Activated gamma-delta T cell (primary cell): ENCODE results near the gene SORBS1.

ENCODE experiments used
- DNase-seq: peaks from one replicate; lab custom pipeline; 2025; lab: John Stamatoyannopoulos, UW

Gene SORBS1

GRCh38 chr10:95290461-95291364 is 270.5 kb downstream of the SORBS1 start, which contains the start of gene PDLIM1:
Gene PDLIM1 (minus strand): TSS chr10:95291003. CDS start chr10:95290915, 88 bp downstream.
- DNase-seq = peak; percentile 35

- no peak for DNase-seq
Observed at GRCh38 chr10:95289921-95290421, 271.2 kb downstream of the SORBS1 start.

DNA sequence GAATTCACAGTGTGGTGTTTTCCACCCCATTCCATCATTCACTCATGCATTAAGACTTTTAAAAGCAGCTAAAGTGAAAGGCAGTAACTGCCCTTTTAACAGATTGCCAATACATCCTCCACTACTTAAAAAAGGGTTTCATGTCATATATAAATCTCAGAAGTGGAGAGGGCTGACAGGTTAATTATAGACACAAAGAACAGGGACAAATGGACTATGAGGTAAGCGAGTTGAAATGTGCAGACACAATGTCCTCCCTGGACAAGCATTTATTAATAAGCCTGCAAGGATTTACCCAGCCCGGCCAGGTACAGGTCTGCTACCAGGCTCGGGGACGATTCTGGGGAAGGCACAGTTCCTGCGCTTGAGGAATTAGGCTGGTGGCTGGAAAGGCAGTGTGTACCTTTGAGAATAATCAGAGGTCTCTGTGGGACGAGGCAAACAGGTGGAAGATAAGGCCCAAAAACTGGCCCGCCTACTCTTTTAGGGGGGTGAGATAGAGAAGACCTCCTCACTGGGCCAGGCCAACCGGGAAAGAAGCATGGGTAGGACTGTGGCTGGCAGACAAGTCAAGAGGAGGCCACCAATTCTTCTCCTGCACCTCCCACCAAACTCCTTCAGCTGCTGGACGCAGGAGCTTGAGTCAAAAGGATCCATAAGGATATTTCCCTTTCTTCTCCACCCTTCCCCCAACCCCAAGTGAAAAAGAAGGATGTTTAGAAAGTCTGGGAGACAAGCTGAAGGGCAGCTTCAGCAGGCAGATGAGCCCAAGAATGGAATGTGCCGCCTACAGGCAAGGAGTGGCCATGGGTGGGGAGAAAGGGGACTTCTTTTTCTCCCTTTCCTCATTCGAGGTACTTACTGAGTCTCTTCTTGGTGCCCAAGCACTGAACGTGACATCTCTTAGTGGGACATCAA is 271.9 kb downstream of the SORBS1 start:
- no peak for DNase-seq

GRCh38 chr10:95288303-95288702 is 272.9 kb downstream of the SORBS1 start:
- DNase-seq = no peak

- DNase-seq = no peak
Observed at GRCh38 chr10:95287281-95287680, 273.9 kb downstream of the SORBS1 start.

- no peak for DNase-seq
Observed at GRCh38 chr10:95286707-95287106, 274.5 kb downstream of the SORBS1 start.

GRCh38 chr10:95285556-95285955 is 275.6 kb downstream of the SORBS1 start:
- no peak for DNase-seq

- DNase-seq = no peak
Observed at GRCh38 chr10:95284807-95285206, 276.4 kb downstream of the SORBS1 start.

- no peak for DNase-seq
Observed at GRCh38 chr10:95282107-95282506, 279.1 kb downstream of the SORBS1 start.

- no peak for DNase-seq
Observed at GRCh38 chr10:95281206-95281605, 280.0 kb downstream of the SORBS1 start.

GRCh38 chr10:95280637-95281036 is 280.5 kb downstream of the SORBS1 start:
- no peak for DNase-seq

DNA sequence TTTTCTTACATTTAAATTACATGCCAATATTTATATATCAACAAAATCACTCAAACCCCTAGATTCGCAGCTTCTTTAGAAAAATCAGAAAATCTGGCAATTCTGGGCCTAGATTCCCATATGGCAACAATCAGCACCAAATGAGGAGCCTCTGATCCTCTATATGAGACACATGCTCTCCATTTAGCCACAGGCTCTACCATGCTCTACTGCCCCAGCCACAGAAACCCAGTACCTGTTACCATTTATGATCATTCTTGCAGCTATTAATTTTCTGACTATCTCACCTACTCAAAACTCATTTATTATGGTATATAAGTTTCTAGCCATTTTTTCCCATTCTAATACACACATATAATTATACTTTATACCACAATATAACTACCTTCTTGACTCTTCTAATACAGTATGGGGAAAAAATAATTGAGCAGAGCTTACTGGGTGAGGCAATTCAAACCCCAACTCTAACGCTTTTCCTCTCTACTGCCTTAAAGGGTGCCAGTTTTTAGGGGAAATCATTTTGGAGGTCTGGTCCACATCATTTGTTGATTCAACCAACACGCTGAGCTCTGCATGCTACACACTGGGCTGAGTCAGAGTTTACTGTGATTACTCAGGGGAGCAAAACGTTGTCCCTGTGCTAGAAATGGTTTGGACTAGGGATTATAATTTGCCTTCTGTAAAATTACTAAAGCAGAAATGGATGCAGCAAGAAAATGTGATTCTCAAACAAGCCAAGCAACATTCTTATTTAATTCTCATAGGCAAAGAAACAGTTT is 281.9 kb downstream of the SORBS1 start:
- DNase-seq = no peak

DNA sequence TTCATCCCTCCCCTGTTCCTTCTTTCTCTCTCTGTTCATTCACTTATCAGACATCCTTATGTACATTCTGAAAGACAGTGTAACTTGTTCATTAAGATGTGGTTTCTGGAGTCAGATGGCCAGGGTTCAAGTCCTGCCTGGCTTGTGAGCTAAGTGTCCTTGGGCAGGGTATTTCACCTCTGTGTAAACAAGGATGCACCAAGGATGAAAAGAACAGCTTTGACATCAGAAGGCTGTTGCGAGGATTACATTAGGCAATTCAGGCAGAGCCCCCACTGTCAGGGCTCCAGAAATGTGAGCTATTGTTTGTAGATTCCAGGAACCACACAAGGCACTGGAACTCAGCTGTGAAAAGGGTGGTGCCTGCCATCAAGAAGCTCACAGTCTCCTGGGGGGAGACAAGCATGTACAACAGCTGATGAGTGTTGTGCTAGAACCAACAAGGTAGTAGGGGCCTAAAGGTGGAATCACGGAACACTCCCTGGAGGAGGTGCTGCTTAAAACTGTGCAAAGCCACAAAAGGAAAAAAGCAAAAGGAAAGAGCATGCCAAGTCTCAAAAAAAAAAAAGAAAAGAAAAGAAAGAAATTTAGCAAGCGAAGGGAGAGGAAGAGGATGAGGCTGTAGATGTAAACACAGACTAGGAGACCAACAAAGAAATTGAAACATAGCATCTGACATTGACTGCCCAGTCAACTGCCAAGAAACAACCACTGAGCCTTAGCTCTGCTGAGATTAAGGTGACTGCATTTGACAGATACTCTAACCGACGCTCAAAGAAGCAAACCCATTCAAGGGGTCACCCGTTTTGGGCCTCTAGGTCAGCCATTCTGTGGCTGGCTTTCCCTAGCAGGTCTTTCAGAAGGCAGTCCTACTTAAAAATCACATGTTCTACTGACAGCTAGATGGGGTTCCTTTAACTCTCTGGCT is 282.8 kb downstream of the SORBS1 start:
- no peak for DNase-seq

DNA sequence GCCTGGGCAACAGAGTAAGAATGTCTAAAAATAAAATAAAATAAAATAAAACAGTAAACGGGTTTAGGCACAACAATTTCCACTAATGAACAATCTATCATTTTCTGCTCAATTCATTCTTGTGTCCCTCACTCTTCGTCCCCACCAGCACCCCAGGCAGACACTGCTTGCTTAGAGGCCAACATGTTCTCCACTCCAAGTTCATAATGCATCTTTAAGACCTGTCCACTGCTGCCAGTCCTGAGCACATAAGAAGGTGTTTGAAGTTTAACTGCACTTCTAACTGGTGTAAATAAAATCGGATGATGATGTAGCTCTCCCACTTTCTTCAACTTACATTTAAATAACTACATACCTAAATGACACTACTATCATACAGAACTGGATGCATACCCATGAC is 283.6 kb downstream of the SORBS1 start:
- DNase-seq = no peak

DNA sequence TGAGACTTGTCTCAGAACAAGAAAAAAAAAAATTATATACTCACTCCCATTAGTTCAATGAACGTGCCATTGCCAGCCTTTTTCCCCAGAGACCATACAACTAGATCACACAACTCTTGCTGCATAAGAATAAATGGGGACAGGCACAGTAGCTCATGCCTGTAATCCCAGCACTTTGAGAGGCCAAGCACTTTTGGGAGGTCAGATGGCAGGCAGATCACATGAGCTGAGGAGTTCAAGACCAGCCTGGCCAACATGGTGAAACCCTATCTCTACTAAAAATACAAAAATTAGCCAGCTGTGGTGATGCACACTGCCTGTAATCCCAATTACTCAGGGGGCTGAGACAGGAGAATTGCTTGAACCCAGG is 284.0 kb downstream of the SORBS1 start:
- no peak for DNase-seq

DNA sequence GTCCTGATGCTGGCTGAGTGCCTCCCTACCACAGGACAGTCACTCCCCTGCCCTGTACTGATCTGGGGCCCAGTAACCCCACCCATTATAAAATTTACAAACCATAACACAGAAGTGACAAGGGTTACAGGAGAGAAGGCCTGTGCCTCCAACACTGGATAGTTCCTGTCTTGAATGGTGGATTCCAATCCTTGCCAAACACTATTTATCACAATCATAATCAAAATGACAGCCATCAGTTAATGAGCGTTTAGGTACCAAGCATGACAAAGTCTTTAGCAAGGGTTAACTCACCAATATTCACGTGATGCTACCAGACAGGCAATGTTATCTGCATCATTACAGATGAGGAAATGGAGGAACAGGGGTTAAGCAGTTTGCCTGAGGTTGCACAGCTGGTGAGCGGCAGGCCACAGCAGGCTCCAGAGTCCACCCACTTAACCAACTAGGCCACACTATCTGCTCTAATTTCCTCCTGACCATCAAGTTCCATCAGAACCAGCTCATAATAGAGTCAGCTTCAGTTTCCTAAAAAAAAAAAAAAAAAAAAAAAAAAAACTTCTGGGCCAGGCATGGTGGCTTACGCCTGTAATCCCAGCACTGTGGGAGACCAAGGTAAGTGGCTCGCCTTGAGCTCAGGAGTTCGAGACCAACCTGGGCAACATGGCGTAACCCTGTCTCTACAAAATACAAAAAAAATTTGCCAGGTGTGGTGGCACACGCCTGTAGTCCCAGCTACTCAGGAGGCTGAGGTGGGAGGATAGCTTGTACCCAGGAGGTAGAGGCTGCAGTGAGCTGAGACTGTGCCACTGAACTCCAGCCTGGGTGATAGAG is 284.6 kb downstream of the SORBS1 start:
- DNase-seq = no peak

- no peak for DNase-seq
Observed at GRCh38 chr10:95275726-95276366, 285.3 kb downstream of the SORBS1 start.

DNA sequence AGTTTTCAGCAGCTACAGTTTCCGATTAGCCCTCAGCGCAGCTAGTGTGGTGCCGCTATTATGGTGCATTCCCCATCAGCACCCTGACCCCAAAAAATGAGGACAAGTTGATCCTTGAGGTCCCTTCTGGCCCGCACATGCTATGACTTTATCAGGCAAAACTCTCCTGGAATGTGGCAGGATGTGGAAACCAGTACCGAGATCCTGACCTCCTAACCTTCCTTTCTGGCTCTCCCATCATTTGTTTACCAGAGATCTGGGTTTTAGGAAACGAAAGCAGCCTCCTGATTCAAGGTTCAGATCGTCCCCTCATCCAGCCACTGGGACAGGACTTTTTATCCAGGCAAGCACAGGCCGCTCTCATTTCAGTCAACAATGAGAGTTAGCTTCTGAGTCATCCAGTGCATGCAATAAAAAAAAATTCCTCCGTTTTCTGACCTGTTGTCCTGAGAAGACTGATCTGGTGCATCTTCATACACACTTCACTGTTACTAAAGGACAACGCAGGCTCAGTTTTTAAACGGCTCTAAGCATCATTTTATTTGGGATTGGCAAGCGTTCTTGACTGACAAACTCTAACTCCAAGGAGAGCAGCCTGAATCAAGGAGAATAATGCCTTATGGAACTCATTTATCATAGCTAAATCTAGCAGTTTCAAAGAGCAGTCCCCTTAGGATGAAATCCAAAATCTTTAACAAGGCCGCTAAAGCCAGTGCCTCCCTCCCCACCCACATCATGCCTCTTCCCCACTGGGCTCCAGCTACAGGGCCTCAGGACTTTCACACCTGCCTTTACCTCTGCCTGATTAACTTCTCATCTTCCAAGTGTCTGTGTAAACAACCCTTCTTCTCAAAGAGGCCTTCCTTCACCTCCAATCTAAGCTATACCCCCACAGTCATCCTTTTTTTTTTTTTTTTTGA is 287.5 kb downstream of the SORBS1 start:
- no peak for DNase-seq
